Motor neuron (in vitro differentiated cells): Measurements from ENCODE around the gene EFHC2. TPM values are rescaled to one million over a fixed set of nuclear protein-coding genes. Genes with fewer than 3 reads are reported as not detected.
A peak's percentile ranks its signal among the peaks of the same experiment; 100 is the strongest.

Experiments
- ATAC-seq, 8 experiments: fragments of 200-7000 bp; cut with Tn5 transposase; replicated peaks in 6 of 8; 2 replicates each; pipeline ENCODE4 v1.8.0; 2021; ENCODE audit warnings: mild to moderate bottlenecking in 8 of 8, moderate library complexity in 8 of 8
- H3K27ac ChIP-seq, 2 donors: fragments of 250-450 bp; sonication (Bioruptor Pico); 2 replicates each; pipeline ENCODE4 v1.9.0; 2021; ENCODE audit warnings: antibody characterized with exemption in 2 of 2, mild to moderate bottlenecking in 2 of 2, moderate library complexity in 1 of 2
- H3K4me1 ChIP-seq, 2 donors: fragments of 250-450 bp; sonication (Bioruptor Pico); replicated peaks in 1 of 2; 2 replicates each; pipeline ENCODE4 v1.6.1; 2021; ENCODE audit warnings: antibody characterized with exemption in 2 of 2, mild to moderate bottlenecking in 2 of 2, moderate library complexity in 1 of 2
- H3K4me3 ChIP-seq, 5 donors: fragments of 250-450 bp; sonication (Bioruptor Pico); 2 replicates each; pipeline ENCODE4 v1.9.0; 2021; ENCODE audit warnings: antibody characterized with exemption in 5 of 5, mild to moderate bottlenecking in 5 of 5, moderate library complexity in 4 of 5
- WGBS, 10 experiments: fragments of 450-650 bp; shearing (Covaris generic); methylation state at CpG; one replicate each; pipeline ENCODE4 v1.0.0; 2022; 5-methylcytosine and 5-hydroxymethylcytosine counted together
- in situ Hi-C, 9 experiments: fragments of 400-800 bp; cut with MboI; loops; one replicate each; pipeline ENCODE4 v1.15.0; 2021; ENCODE audit warnings: low sequenced_read_pairs in 9 of 9, low pct_unique_long_range_greater_than_20kb in 2 of 9; ENCODE audit not compliant: unreplicated experiment in 9 of 9
- total RNA-seq, 8 experiments: library from RNA; unstranded; fragments of 300-600 nt; gene quantifications; 2 replicates each; pipeline versions ENCODE4 v1.2.3 to v1.2.4, GENCODE V29; 2022

EFHC2 gene, protein sequence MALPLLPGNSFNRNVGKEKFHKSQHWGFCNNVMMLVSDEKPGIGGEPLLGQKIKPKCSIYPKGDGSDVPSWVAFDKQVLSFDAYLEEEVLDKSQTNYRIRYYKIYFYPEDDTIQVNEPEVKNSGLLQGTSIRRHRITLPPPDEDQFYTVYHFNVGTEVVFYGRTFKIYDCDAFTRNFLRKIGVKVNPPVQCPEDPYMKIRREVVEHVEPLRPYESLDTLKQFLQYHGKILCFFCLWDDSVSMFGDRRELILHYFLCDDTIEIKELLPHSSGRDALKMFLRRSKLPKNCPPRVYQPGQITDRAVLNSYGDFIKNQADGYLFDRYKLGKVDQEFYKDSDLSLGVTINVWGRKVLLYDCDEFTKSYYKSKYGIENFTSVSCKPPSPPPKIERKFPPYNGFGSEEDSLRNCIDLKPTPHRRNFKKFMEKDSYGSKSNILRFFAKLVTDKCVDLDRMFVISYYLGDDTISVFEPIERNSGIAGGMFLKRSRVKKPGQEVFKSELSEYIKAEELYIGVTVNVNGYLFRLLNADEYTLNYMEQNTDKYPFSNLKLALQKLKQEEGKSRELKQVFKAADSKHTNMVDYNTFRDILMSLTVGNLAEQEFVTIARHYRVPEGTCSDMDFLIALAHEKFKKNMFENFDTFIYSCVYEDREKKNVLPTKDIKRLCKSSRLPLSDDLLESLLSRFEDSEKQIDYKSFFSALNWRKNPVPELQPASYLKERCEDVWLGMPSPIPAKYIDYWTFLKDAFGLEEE
- total RNA-seq = 10 to 100 TPM in 1 of 8 experiments, 1 to 10 TPM in 1, under 1 TPM in 5, not detected in 1; 0.41 to 14.3 (median 0.92) TPM

DNA sequence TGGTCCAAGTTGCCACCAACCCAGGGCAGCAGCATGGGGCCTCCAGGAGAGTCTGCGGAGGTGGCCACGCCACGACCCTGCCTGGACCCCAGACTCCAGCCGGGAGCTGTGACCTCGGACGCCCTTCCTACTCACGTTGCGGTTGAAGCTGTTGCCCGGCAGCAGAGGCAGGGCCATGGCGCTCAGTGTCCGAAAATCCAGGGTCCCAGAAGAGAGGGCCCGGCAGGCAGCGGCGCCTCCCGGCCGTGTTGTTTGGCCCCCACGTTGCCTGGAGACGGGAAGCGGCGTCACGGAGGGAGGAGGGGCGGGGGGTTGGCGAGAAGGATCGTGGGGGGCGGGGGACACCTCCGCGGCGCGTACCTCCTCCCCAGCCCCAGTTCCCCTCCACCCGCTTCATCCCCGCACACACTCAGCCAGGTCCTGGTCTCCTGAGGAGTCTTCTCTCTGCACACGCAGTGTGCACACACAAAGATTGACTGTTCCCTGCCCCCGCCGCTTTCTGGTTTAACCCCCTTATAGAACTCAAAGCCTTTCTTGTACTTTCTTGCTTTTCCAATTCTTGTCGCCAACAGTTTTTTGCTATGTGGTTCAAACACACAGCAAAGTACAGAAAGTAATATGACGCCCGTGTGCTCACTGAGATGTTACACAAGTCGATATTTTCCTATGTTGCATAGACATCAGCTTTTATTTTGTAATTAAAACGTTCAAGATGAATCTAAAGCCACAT lies at the start of gene EFHC2:
TSS of gene EFHC2 (minus strand) at position 261 of the 730 bp plus-strand sequence. CDS start at position 177, 84 bp downstream.
- WGBS, 10 experiments = 11 to 43% (median 19%) methylated on average over 1 to 15 of the region's 39 CpGs; no CpG with 5 or more reads in 6 of the 10 experiments
- Histone ChIP-seq H3K4me3 (peak within 1 kb of the TSS in 4 of 5 donors; percentile 16 to 29 (median 22)), H3K4me1 (no peaks in the 10 kb centered on the region), H3K27ac (no peak within 1 kb of the TSS)
- in situ Hi-C loops = no loop called here
- ATAC-seq = peak; percentile 45 to 92 (median 66)

DNA sequence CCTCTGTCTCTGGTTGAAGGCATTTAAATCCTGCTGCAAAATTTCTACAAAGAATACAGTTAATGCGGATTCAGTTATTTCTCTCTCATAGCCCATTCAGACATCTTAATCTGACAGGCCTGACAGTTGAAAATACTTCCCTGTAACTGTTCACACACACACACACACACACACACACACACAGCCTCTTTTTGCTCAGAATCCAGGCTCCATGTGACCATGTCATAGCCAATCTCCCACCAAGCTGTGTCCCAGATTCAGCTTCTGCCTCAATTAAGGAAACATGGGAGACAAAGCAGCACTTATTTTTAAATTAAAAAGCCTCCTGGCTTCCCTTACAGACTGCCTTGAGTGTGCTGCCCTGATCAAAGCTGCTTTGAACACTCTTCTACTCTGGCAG lies 49.3 kb upstream of the EFHC2 start:
- H3K4me3 ChIP-seq = no peak overlapping the region
- ATAC-seq = peak in 1 of 8 experiments; percentile 17
- in situ Hi-C loops = no loop called here

DNA sequence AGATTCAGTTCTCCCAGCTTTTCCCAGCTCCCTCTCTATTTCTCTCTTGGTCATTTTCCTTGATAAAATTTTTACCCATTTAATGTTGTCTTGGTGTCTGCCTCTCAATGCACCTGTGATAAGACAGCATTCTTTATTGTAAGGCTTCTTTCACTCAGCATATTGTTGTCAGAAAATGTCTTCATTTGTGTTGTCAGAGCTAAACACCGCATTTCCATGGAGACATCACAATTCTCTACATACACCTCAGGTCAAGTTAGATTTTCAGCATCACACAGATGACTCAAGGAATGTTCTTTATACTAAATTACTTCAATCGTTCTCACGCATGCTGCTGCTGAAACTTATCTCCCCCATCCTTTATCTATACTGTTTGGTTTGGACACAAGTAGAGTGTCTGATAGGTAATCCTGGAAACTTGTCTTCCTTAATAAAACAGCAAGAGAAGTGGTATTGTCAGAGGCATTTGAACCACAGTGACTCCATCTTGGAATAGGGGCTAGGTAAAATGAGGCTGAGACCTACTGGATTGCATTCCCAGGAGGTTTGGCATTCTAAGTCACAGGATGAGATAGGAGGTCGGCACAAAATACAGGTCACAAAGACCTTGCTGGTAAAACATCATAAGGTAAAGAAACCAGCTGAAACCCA lies 41.3 kb upstream of the EFHC2 start:
- in situ Hi-C loops = no loop called here
- ATAC-seq = no peak
- no peak overlapping the region for H3K4me3 ChIP-seq
- WGBS, 10 experiments = 100% methylated on average over 1 of the region's 4 CpGs; no CpG with 5 or more reads in 9 of the 10 experiments
- no peak overlapping the region for H3K27ac ChIP-seq
- H3K4me1 ChIP-seq = no peaks in the 10 kb centered on the region

More for the DNA sequence above, 49.3 kb upstream of the EFHC2 start:
- Histone ChIP-seq H3K4me1 (peaks cover 0 to 2% of the 10 kb centered on the region in 2 donors), H3K27ac (no peak overlapping the region)
- 14 to 100% methylated on average over 1 of the region's 1 CpG; no CpG with 5 or more reads in 8 of the 10 experiments for WGBS, 10 experiments

DNA sequence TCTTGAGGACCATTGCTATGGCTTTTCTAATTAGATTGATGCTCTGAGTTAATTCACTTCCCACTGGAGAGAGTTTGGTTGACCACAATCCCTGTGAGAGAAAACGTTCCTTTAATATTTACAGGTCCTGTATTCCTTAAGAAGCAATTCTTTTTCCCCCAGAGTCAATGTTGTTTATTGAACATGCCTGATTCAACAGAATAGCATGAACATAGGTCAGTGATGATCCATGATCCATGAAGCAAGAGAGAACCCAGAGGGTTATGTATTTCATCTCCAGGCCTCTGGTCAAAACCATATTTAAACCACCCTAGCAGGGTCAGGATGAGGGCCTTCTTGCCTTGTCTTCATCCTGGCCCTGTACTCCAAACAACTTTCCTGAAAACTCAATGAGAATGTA lies 39.4 kb upstream of the EFHC2 start:
- no peaks in the 10 kb centered on the region for H3K4me1 ChIP-seq
- in situ Hi-C loops = no loop called here
- 20 to 42% methylated on average over 1 of the region's 1 CpG; no CpG with 5 or more reads in 8 of the 10 experiments for WGBS, 10 experiments
- H3K4me3 ChIP-seq = no peak overlapping the region
- no peak overlapping the region for H3K27ac ChIP-seq
- ATAC-seq = no peak

DNA sequence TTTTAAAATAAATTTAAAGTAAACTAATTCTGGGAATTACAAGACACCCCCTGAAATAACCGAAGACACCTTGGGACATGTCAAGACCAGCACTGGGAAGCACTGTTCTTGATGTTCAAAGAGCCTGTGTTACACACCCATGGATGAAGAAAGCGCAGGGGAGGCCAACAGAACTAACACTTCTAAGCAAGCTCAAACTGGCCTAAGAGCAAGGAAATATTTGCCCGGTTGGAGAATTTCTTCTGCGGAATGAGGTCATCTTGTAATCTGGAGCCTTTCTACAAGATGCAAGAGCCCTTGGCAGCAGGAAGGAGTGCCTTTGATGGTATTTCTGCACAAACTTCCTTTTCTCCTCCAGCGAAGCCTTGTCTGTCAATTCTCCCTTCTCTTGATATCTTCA lies 9.3 kb upstream of the EFHC2 start:
- Histone ChIP-seq H3K4me3 (no peak overlapping the region), H3K4me1 (no peaks in the 10 kb centered on the region), H3K27ac (no peak overlapping the region)
- in situ Hi-C loops = no loop called here
- ATAC-seq = no peak
- 20 to 100% (median 41%) methylated on average over 1 to 4 of the region's 5 CpGs; no CpG with 5 or more reads in 5 of the 10 experiments for WGBS, 10 experiments

DNA sequence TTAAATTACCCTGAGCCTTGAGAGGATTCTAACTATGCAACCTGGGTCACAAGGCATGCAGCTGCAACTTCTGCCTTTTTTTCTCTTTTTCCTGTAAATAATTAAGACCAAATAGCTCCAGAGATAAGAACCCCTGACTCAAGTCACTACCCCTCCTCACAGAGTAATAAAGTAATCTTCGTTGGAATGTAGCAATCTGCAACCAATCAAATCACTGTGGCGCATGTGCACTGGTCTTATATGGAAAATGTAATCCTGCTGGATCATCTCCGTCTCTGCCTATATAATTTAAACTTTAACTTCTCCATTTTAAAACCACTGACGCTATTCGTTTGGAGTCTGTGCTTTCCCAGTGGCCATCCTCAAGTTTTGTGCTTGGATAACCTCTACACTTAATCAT lies 6.1 kb upstream of the EFHC2 start:
- Histone ChIP-seq H3K4me3 (no peak overlapping the region), H3K27ac (no peak overlapping the region), H3K4me1 (no peaks in the 10 kb centered on the region)
- ATAC-seq = no peak
- 31 to 100% (median 67%) methylated on average over 1 to 5 of the region's 5 CpGs; no CpG with 5 or more reads in 2 of the 10 experiments for WGBS, 10 experiments
- in situ Hi-C loops = no loop called here

DNA sequence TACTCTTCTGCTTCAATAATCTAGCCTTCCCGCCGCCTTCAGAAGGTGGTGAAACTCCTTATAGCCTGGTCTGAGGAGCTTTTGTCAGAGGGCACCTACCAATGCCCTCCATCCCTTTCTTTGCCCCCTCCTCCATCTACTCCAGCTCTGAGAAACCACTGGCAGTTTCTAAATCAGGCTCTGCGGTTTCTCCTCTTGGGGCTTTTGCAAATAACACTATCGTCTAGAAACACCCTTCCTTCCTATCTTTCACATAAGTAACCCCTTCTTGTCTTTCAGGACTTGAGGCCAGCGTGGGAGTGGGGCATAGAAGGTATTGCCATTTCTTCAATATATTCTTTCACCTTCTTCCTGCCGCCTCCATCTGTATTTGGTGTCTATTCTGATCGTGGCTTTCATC lies 1.2 kb upstream of the EFHC2 start:
- WGBS, 10 experiments = 0 to 93% (median 65%) methylated on average over 1 to 6 of the region's 7 CpGs; no CpG with 5 or more reads in 4 of the 10 experiments
- no peak overlapping the region for H3K4me3 ChIP-seq
- H3K4me1 ChIP-seq = no peaks in the 10 kb centered on the region
- in situ Hi-C loops = no loop called here
- ATAC-seq = no peak
- no peak overlapping the region for H3K27ac ChIP-seq

DNA sequence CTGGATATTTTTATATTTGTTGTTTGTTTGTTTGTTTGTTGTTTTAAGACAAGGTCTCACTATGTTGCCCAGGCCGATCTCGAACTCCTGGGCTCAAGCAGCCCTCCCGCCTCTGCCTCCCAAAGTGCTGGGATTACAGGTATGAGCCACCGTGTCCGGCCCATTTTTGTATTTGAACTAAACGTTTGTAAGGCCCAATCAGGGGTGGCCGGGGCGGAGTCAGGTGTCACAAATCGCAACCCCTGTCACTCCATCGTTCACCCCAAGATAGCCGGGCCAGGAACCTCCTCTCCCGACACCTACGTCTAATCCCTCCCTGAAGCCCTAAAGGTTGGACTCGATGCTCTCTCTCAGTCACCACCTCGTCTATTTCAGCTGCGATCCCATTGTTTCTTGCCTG lies 722 bp upstream of the EFHC2 start:
- peak in 1 of 8 experiments; percentile 13 for ATAC-seq
- Histone ChIP-seq H3K4me3 (no peak overlapping the region), H3K27ac (no peak overlapping the region), H3K4me1 (no peaks in the 10 kb centered on the region)
- in situ Hi-C loops = no loop called here
- 20 to 100% (median 73%) methylated on average over 1 to 7 of the region's 16 CpGs; no CpG with 5 or more reads in 5 of the 10 experiments for WGBS, 10 experiments

DNA sequence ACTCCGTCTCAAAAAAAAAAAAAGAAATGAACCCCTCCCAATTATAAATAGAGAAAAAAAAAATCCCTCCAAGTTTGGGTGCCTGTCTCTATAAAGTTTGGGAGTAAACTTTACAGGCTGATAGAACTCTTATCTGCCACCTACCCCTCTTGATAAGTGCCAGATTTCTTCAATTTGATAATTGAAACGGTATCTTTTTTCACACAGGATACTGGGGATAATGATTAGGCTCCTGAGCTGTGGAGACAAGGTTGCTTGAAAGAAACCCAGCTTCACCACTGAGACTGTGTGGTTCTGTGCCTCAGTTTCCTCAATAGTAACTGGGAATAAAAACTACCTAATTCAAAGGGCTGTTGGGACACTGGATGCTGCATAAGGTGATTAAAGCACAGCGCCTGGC lies 606 bp downstream of the EFHC2 start:
- H3K4me1 ChIP-seq = no peaks in the 10 kb centered on the region
- H3K27ac ChIP-seq = no peak overlapping the region
- in situ Hi-C loops = no loop called here
- peak overlapping the region in 2 of 5 donors; percentile 19 to 29 for H3K4me3 ChIP-seq
- 46% methylated on average over 2 of the region's 3 CpGs; no CpG with 5 or more reads in 9 of the 10 experiments for WGBS, 10 experiments
- no peak for ATAC-seq

DNA sequence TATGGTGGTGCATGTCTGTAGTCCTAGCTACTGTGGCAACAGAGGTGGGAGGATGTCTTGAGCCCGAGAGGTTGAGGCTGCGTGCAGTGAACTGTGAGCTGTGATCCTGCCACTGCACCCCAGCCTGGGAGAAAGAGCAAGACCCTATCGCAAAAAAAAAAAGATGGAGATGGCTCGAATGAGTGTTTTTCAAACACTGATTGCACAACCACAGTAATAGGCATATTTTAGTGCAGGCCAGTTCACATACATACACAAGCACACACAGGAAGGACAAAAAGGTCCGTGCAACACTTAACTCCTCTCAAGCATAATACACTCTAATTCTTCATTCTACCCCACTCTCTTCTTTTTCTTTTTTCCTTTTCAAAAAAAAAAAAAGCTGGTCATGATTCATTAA lies 5.1 kb downstream of the EFHC2 start:
- 20 to 100% (median 67%) methylated on average over 1 to 3 of the region's 5 CpGs; no CpG with 5 or more reads in 3 of the 10 experiments for WGBS, 10 experiments
- no peak overlapping the region for H3K27ac ChIP-seq
- ATAC-seq = no peak
- H3K4me3 ChIP-seq = no peak overlapping the region
- in situ Hi-C loops = no loop called here
- no peaks in the 10 kb centered on the region for H3K4me1 ChIP-seq

DNA sequence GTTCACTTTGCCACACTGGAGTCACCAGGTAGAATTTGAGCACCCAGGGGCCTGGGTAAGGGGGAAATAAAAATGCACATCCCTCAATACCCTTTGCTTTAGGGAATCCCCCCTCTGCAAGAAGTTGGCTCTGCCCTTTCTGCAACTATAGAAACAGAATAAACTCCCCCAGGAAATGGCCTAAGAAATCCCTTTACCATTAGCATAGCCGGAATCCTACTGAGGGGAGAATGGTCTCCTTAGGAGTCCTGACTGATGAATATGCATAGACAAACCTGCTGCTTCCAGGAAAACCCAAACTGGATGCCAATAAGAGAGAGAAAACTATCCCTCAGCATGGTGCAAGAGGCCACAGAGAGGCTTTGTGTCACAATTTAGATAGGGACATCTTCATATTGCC lies 11.0 kb downstream of the EFHC2 start:
- WGBS, 10 experiments = 0% methylated on average over 1 of the region's 1 CpG; no CpG with 5 or more reads in 8 of the 10 experiments
- Histone ChIP-seq H3K27ac (no peak overlapping the region), H3K4me3 (no peak overlapping the region), H3K4me1 (no peaks in the 10 kb centered on the region)
- ATAC-seq = no peak
- in situ Hi-C loops = no loop called here

DNA sequence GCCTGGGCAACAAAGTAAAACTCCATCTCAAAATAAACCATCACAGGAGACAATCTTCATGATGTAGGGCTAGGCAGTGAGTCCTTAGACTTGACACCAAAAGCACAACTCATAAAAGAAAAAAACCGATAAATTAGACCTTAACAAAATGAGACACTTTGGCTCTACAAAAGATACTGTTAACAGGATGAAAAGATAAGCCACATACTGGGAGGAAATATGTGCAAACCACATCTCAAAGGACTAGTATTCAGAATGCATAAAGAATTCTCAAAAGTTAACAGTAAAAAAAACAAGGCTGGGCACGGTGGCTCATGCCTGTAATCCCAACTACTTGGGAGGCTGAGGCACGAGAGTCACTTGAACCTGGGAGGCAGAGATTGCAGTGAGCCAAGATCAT lies 13.2 kb downstream of the EFHC2 start:
- ATAC-seq = no peak
- Histone ChIP-seq H3K4me1 (no peaks in the 10 kb centered on the region), H3K4me3 (no peak overlapping the region), H3K27ac (no peak overlapping the region)
- 14 to 100% (median 40%) methylated on average over 1 to 3 of the region's 3 CpGs; no CpG with 5 or more reads in 5 of the 10 experiments for WGBS, 10 experiments
- in situ Hi-C loops = no loop called here
